22Rv1 (cell line): ENCODE data around the gene CDKN2A.
A peak's percentile ranks its signal among the peaks of the same experiment; 100 is the strongest.

ENCODE experiments used
- H3K27ac ChIP-seq: fragments of 450-650 bp; 2 replicates; pipeline ENCODE4 v1.5.1; 2017
- ZFX ChIP-seq: fragments of 450-650 bp; IDR thresholded peaks from 2 replicates; pipeline ENCODE4 v1.6.1; 2017; ENCODE audit warnings: antibody characterized with exemption, borderline replicate concordance
- TF ChIP-seq, protein P1 (sequence below): fragments of 450-650 bp; IDR thresholded peaks from 2 replicates; pipeline ENCODE4 v1.5.1; 2017; ENCODE audit warnings: mild to moderate bottlenecking

The CDKN2A gene

DNA sequence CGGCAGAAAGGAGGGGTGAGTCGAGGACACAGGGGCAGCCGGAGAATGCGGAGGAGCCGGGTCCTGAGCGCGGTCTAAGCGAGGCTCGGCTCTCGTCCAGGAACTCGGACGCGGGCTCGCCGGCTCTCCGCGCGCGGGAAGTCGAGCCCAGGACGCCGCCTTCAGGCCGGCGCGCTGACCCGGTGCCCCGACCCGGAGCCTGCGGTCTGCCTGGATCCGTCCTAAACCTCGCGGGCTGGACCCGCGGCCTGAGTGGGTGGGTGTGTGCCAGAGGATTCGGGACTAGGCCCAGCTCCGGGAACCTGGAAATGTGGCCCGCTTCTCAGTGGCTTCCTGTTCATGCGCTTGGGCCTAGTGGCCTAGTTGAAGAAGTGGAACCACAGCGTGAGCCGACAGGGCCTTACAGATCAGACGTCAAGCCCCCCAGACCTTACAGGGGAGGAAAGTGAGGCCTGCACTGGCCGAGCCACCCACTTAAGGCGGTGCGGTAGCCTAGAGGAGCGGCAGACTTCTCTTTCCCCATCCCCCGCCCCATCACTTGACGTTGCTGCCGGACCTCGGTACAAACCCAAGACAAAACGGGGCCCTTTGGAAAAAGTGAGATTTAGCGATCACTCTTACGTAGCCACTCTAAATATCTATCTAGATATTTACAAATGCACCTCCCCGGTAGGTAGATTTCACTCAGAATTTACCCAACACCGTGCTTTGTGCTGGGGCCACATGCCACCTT lies 1.6 kb upstream of the CDKN2A start:
- TF ChIP-seq, protein P1, sequence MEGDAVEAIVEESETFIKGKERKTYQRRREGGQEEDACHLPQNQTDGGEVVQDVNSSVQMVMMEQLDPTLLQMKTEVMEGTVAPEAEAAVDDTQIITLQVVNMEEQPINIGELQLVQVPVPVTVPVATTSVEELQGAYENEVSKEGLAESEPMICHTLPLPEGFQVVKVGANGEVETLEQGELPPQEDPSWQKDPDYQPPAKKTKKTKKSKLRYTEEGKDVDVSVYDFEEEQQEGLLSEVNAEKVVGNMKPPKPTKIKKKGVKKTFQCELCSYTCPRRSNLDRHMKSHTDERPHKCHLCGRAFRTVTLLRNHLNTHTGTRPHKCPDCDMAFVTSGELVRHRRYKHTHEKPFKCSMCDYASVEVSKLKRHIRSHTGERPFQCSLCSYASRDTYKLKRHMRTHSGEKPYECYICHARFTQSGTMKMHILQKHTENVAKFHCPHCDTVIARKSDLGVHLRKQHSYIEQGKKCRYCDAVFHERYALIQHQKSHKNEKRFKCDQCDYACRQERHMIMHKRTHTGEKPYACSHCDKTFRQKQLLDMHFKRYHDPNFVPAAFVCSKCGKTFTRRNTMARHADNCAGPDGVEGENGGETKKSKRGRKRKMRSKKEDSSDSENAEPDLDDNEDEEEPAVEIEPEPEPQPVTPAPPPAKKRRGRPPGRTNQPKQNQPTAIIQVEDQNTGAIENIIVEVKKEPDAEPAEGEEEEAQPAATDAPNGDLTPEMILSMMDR: peak; percentile 27; the same call in 1 of the 2 replicates
- TF ChIP-seq ZFX: no peak
- H3K27ac ChIP-seq: peak overlapping the region; percentile 92

DNA sequence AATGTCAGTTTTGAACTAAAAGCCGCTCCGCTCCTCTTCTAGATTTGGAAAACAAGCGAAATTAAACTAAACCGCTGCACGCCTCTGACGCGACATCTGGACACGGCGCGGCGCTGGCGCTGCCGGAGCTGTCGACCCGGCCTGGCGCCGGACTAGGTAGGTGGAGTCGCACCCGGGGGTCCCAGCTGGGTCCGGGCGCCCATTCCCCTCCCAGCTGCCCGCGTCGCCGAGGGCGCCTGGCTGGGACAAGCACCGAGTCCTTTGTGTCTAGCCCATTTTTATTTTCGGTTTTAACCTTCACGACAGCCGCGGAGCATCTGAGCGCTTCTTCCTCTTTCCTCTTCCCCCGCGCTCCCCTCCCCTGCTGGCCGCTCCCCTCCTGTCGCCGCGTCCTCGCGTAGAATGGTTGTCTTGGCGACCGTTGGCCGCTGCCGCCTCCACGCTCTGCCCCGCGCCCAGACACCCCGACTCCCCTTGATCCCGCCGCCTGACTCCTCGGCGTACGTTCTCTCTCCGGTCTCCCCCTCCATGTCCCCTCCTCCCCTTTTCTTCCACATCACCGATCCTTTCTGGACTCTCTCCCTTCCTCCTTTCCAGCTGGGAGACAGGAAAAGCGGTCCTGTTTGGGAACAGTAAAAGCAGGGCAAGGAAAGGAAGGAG lies 944 bp upstream of the CDKN2A start:
- peak overlapping the region; percentile 92 for H3K27ac ChIP-seq
- TF ChIP-seq, protein P1: no peak
- TF ChIP-seq ZFX: no peak

- peak within 1 kb of the TSS; percentile 92 for H3K27ac ChIP-seq
- TF ChIP-seq, protein P1: peak; percentile 22
- TF ChIP-seq ZFX: no peak
These were observed 389 bp upstream of the CDKN2A start, which contains the start of gene CDKN2B-AS1 for GRCh38 chr9:21994556-21995005. Gene CDKN2B-AS1 (plus strand): TSS chr9:21994791.

GRCh38 chr9:21993007-21993406 lies 1.2 kb downstream of the CDKN2A start:
- peak overlapping the region; percentile 92 for H3K27ac ChIP-seq

GRCh38 chr9:21991072-21991959 lies 2.9 kb downstream of the CDKN2A start:
- TF ChIP-seq ZFX: no peak
- TF ChIP-seq, protein P1: no peak
- H3K27ac ChIP-seq: no peak overlapping the region

More at GRCh38 chr9:21993007-21993406, 1.2 kb downstream of the CDKN2A start:
- TF ChIP-seq, protein P1: no peak
- no peak for TF ChIP-seq ZFX

DNA sequence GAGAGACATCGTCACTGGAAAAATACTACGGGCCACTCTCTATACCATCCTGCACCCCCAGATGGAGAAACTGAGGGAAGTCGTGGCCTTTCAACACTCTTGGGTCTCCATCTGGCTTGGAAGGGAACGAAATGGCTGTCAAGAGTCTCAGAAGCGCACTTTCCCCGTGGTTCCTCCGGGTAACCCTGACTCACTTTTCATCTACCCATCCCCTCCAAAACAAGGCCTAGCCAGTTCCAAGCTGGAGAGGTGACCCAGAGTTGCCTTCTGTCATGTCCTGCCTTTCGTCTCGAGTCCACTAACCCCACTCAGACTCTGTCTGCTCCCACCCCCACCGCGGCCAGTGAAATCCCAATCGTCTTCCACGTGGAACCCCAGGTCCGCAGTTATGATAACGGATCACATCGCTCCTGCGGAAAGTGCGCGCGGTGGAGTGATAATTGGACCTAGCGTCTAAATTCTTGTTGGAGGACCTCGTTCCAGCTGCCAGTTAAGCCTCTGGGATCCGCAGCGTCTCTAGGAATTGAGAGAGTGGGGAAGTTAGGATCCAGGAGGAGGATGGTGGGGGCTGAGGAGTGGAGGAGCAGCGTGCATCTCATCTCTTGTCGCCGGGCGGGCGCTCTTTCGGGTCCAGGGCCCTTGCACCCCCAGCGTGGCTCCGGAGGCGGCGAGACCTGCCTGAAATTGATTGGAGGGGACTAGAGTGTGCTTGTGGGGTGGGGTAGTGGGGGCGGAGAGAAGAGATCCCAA lies 4.6 kb downstream of the CDKN2A start:
- no peak overlapping the region for H3K27ac ChIP-seq
- TF ChIP-seq ZFX: no peak
- TF ChIP-seq, protein P1: no peak
